T-cell (primary cell): ENCODE measurements around the gene SURF4. TPM values are rescaled to one million over a fixed set of nuclear protein-coding genes. Genes with fewer than 3 reads are reported as not detected.
"Not testable (repeated sequence)": the region's sequence is repeated elsewhere in the genome, so short reads cannot be mapped to it uniquely, and the experiment has no call there.

Source experiments
- ATAC-seq, 4 experiments: fragments of 200-7000 bp in 3 of 4; fragments of 150-1000 bp in 1 of 4; cut with Tn5 transposase; replicated peaks in 1 of 4; 1 replicate in 3 of 4; 2 replicates in 1 of 4; pipeline ENCODE4 v1.10.0; 2021; ENCODE audit warnings: moderate library complexity in 3 of 4, mild to moderate bottlenecking in 2 of 4, moderate number of reproducible peaks in 1 of 4
- CTCF ChIA-PET, 2 donors: fragments of 300-600 bp; sonication (Branson Sonifier 250); formaldehyde crosslinking; loops; one replicate each; lab custom pipeline; 2022; ENCODE audit warnings: antibody characterized with exemption in 2 of 2; lab: Charles Lee
- POLR2A ChIA-PET, 2 donors: fragments of 300-600 bp; sonication (Branson Sonifier 250); formaldehyde crosslinking; loops; one replicate each; lab custom pipeline; 2022; ENCODE audit warnings: antibody characterized with exemption in 2 of 2; lab: Charles Lee
- DNase-seq, 35 experiments: peaks; one replicate each; pipeline versions ENCODE4 v3.0.0 to v3.0.0-alpha.2; 2013 to 2023
- H3K27ac ChIP-seq: one replicate; pipeline ENCODE4 v1.5.1; 2013; ENCODE audit warnings: low read length
- H3K27me3 ChIP-seq, 2 experiments: replicated peaks in 1 of 2; 1 replicate in 1 of 2; 2 replicates in 1 of 2; pipeline versions ENCODE4 v1.6.1 to v1.7.0; 2013; ENCODE audit warnings: low read length in 1 of 2, mixed read lengths in 1 of 2; ENCODE audit not compliant: control insufficient read depth in 2 of 2, insufficient read depth in 2 of 2; ENCODE audit errors: extremely low read depth in 1 of 2
- H3K36me3 ChIP-seq, 2 donors: 1 replicate in 1 of 2; 2 replicates in 1 of 2; pipeline versions ENCODE4 v1.6.1 to v1.7.0; 2013; ENCODE audit warnings: low read length in 1 of 2; ENCODE audit not compliant: control insufficient read depth in 2 of 2, insufficient read depth in 1 of 2; ENCODE audit errors: extremely low read depth in 1 of 2
- H3K4me1 ChIP-seq, 2 experiments: 1 replicate in 1 of 2; 2 replicates in 1 of 2; pipeline versions ENCODE4 v1.6.1 to v1.7.0; 2013; ENCODE audit warnings: low read length in 2 of 2, mixed read lengths in 1 of 2; ENCODE audit not compliant: insufficient read depth in 2 of 2, control insufficient read depth in 1 of 2; ENCODE audit errors: extremely low read depth in 1 of 2
- H3K4me3 ChIP-seq, 2 donors: 1 replicate in 1 of 2; 2 replicates in 1 of 2; pipeline versions ENCODE4 v1.5.1 to v1.7.0; 2013; ENCODE audit warnings: mild to moderate bottlenecking in 2 of 2, low read length in 1 of 2, moderate library complexity in 1 of 2; ENCODE audit not compliant: control insufficient read depth in 1 of 2; ENCODE audit errors: extremely low read depth in 1 of 2
- H3K9me3 ChIP-seq: 2 replicates; pipeline ENCODE4 v1.7.0; 2013
- H3K27ac Mint-ChIP-seq, 2 donors: one replicate each; pipeline ENCODE4 v1.8.0; 2020 to 2021; ENCODE audit warnings: mild to moderate bottlenecking in 2 of 2, mixed read lengths in 2 of 2
- H3K27me3 Mint-ChIP-seq, 2 donors: one replicate each; pipeline ENCODE4 v1.8.0; 2021 to 2022; ENCODE audit warnings: mixed read lengths in 2 of 2
- H3K36me3 Mint-ChIP-seq: one replicate; pipeline ENCODE4 v1.8.0; 2021; ENCODE audit warnings: mixed read lengths
- H3K4me1 Mint-ChIP-seq, 3 donors: one replicate each; pipeline ENCODE4 v1.8.0; 2020 to 2022; ENCODE audit warnings: mixed read lengths in 3 of 3, mild to moderate bottlenecking in 1 of 3
- H3K4me3 Mint-ChIP-seq, 3 donors: one replicate each; pipeline ENCODE4 v1.8.0; 2020 to 2022; ENCODE audit warnings: mild to moderate bottlenecking in 3 of 3, mixed read lengths in 3 of 3, moderate library complexity in 3 of 3
- H3K9me3 Mint-ChIP-seq, 3 donors: one replicate each; pipeline ENCODE4 v1.8.0; 2020 to 2022; ENCODE audit warnings: mixed read lengths in 3 of 3
- WGBS: methylation state at CpG from one replicate; pipeline ENCODE4 v1.1.5; 2013; ENCODE audit warnings: missing lambda C conversion rate; ENCODE audit not compliant: insufficient coverage; 5-methylcytosine and 5-hydroxymethylcytosine counted together
- total RNA-seq, 35 experiments: library from RNA in 6 of 35; stranded (reverse) in 6 of 35; fragments of 120-200 nt in 1 of 35; gene quantifications; one replicate each; pipeline versions ENCODE4 v1.2.1 to v1.2.4 and lab custom pipeline; 2013 to 2026

Gene SURF4
- total RNA-seq, 5 donors from 2014 or later (not counting 1 experiment from before 2014, with no cell fraction given), result 73.5 to 114 (median 107) TPM

GRCh38 chr9:133322701-133323100 lies 53.2 kb downstream of the SURF4 start:
- no peaks in the 10 kb centered on the region for H3K9me3 ChIP-seq
- WGBS, result 52% methylated on average over 14 of the region's 14 CpGs
- H3K36me3 ChIP-seq, result no peaks in the 10 kb centered on the region
- no peak for ATAC-seq
- no peak for DNase-seq
- ChIA-PET POLR2A (no interaction called here), CTCF (no interaction called here)
- H3K27me3 ChIP-seq, result peaks cover 0 to 29% of the 10 kb centered on the region in 2 experiments
- peaks cover 0 to 3% of the 10 kb centered on the region in 2 donors for H3K27me3 Mint-ChIP-seq
- H3K4me3 ChIP-seq, result no peak overlapping the region
- H3K9me3 Mint-ChIP-seq, result no peaks in the 10 kb centered on the region
- no peak overlapping the region for H3K27ac Mint-ChIP-seq
- H3K4me1 ChIP-seq, result no peaks in the 10 kb centered on the region
- H3K27ac ChIP-seq, result no peak overlapping the region
- no peak overlapping the region for H3K4me3 Mint-ChIP-seq
- H3K36me3 Mint-ChIP-seq, result no peaks in the 10 kb centered on the region
- H3K4me1 Mint-ChIP-seq, result no peaks in the 10 kb centered on the region

- Mint-ChIP-seq H3K9me3 (no peaks in the 10 kb centered on the region), H3K36me3 (no peaks in the 10 kb centered on the region), H3K4me1 (no peaks in the 10 kb centered on the region), H3K4me3 (no peak overlapping the region), H3K27ac (no peak overlapping the region), H3K27me3 (peaks cover 0 to 3% of the 10 kb centered on the region in 2 donors)
- Histone ChIP-seq H3K27me3 (peaks cover 0 to 32% of the 10 kb centered on the region in 2 experiments), H3K4me1 (no peaks in the 10 kb centered on the region), H3K27ac (no peak overlapping the region), H3K9me3 (no peaks in the 10 kb centered on the region), H3K36me3 (no peaks in the 10 kb centered on the region), H3K4me3 (no peak overlapping the region)
- ATAC-seq (no peak), DNase-seq (no peak)
- WGBS, result 90% methylated on average over 4 of the region's 13 CpGs
- ChIA-PET POLR2A (no interaction called here), CTCF (no interaction called here)
Measured at GRCh38 chr9:133321411-133321935, 54.4 kb downstream of the SURF4 start.

- CTCF ChIA-PET, result no interaction called here
- H3K4me1 ChIP-seq, result no peaks in the 10 kb centered on the region
- Mint-ChIP-seq H3K27ac (no peak overlapping the region), H3K4me3 (no peak overlapping the region), H3K27me3 (peaks cover 0 to 3% of the 10 kb centered on the region in 2 donors), H3K9me3 (no peaks in the 10 kb centered on the region), H3K36me3 (no peaks in the 10 kb centered on the region), H3K4me1 (no peaks in the 10 kb centered on the region)
- peaks cover 0 to 32% of the 10 kb centered on the region in 2 experiments for H3K27me3 ChIP-seq
- H3K36me3 ChIP-seq, result no peaks in the 10 kb centered on the region
- no peak for ATAC-seq
- WGBS, result 87% methylated on average over 10 of the region's 13 CpGs
- POLR2A ChIA-PET, result no interaction called here
- no peak overlapping the region for H3K27ac ChIP-seq
- DNase-seq, result no peak
- H3K4me3 ChIP-seq, result no peak overlapping the region
- H3K9me3 ChIP-seq, result no peaks in the 10 kb centered on the region
Measured at GRCh38 chr9:133320421-133320881, 55.4 kb downstream of the SURF4 start.

- CTCF ChIA-PET, H3K9me3 Mint-ChIP-seq, H3K36me3 ChIP-seq, POLR2A ChIA-PET, ATAC-seq, H3K27ac ChIP-seq, H3K9me3 ChIP-seq, H3K27ac Mint-ChIP-seq, H3K4me3 Mint-ChIP-seq, DNase-seq, H3K4me1 Mint-ChIP-seq, H3K27me3 Mint-ChIP-seq, H3K4me3 ChIP-seq, H3K4me1 ChIP-seq, H3K36me3 Mint-ChIP-seq: not testable (repeated sequence)
- 76% methylated on average over 2 of the region's 13 CpGs for WGBS
- peaks cover 0 to 23% of the 10 kb centered on the region in 2 experiments for H3K27me3 ChIP-seq
Measured at GRCh38 chr9:133317551-133317950, 58.3 kb downstream of the SURF4 start.

- no peaks in the 10 kb centered on the region for H3K36me3 Mint-ChIP-seq
- no peak overlapping the region for H3K27ac Mint-ChIP-seq
Measured at GRCh38 chr9:133315997-133316396, 59.9 kb downstream of the SURF4 start.

More at GRCh38 chr9:133315997-133316396, 59.9 kb downstream of the SURF4 start:
- H3K4me3 Mint-ChIP-seq, result no peak overlapping the region
- ChIA-PET POLR2A (no interaction called here), CTCF (no interaction called here)
- no peaks in the 10 kb centered on the region for H3K9me3 Mint-ChIP-seq
- no CpG with 5 or more reads among the region's 2 CpGs for WGBS
- H3K27me3 ChIP-seq, result peaks cover 0 to 14% of the 10 kb centered on the region in 2 experiments
- peaks cover 0 to 3% of the 10 kb centered on the region in 2 donors for H3K27me3 Mint-ChIP-seq
- no peak overlapping the region for H3K4me3 ChIP-seq
- no peak overlapping the region for H3K27ac ChIP-seq
- no peaks in the 10 kb centered on the region for H3K4me1 ChIP-seq
- no peaks in the 10 kb centered on the region for H3K36me3 ChIP-seq
- H3K4me1 Mint-ChIP-seq, result no peaks in the 10 kb centered on the region
- DNase-seq, result no peak
- no peaks in the 10 kb centered on the region for H3K9me3 ChIP-seq
- ATAC-seq, result no peak

Other genes starting within 250 kb of the SURF4 start
- gene GBGT1, start 212.1 kb downstream of the SURF4 start, total RNA-seq, result 10 to 100 TPM in 2 of 5 donors, 1 to 10 TPM in 3; 1.3 to 13.3 (median 7.9) TPM
- not detected for gene OBP2B, start 166.8 kb downstream of the SURF4 start, total RNA-seq
- 1 to 10 TPM in 1 of 5 donors, under 1 TPM in 3, not detected in 1; 0.06 to 1.8 (median 0.37) TPM for gene ABO, start 100.9 kb downstream of the SURF4 start, total RNA-seq
- 10 to 100 TPM; 18.5 to 35.0 (median 31.1) TPM for gene SURF6, start 39.9 kb downstream of the SURF4 start, total RNA-seq
- gene MED22, start 27.9 kb downstream of the SURF4 start, total RNA-seq, result 10 to 100 TPM; 25.9 to 44.8 (median 40.7) TPM
- gene RPL7A, start 27.8 kb downstream of the SURF4 start, total RNA-seq, result 1,000 to 10,000 TPM; 2,623 to 2,692 (median 2,659) TPM
- 10 to 100 TPM; 33.0 to 58.7 (median 58.3) TPM for gene SURF1, start 19.6 kb downstream of the SURF4 start, total RNA-seq
- gene SURF2, start 19.5 kb downstream of the SURF4 start, total RNA-seq, result 10 to 100 TPM; 17.0 to 25.3 (median 24.9) TPM
- gene STKLD1, start 306 bp upstream of the SURF4 start, total RNA-seq, result 1 to 10 TPM in 2 of 5 donors, under 1 TPM in 3; 0.49 to 1.1 (median 0.70) TPM
- gene REXO4, start 42.0 kb upstream of the SURF4 start, total RNA-seq, result 10 to 100 TPM; 23.6 to 44.5 (median 34.9) TPM
- 1 to 10 TPM; 1.3 to 3.3 (median 2.4) TPM for gene ADAMTS13, start 46.3 kb upstream of the SURF4 start, total RNA-seq
- gene CACFD1, start 83.9 kb upstream of the SURF4 start, total RNA-seq, result 1 to 10 TPM; 2.6 to 5.2 (median 3.7) TPM
- 1 to 10 TPM; 3.6 to 6.1 (median 4.9) TPM for gene SLC2A6, start 103.0 kb upstream of the SURF4 start, total RNA-seq
- not detected for gene MYMK, start 148.9 kb upstream of the SURF4 start, total RNA-seq
- under 1 TPM; 0.16 to 0.76 (median 0.53) TPM for gene ADAMTSL2, start 158.6 kb upstream of the SURF4 start, total RNA-seq
- not detected for gene FAM163B, start 233.3 kb upstream of the SURF4 start, total RNA-seq